ENCODE measurements around the gene PAPPA2.

Gene PAPPA2

GRCh38 chr1:176837708-176838107 lies 374.7 kb downstream of the PAPPA2 start:
- Histone ChIP-seq H3K27me3 (ENCODE audit: control insufficient read depth, insufficient read depth, low read length) (no peaks in the 10 kb centered on the region), H3K4me1 (ENCODE audit: control insufficient read depth, insufficient read depth, low read length) (no peaks in the 10 kb centered on the region), H3K4me3 (ENCODE audit: low read depth, low read length) (no peak overlapping the region)

GRCh38 chr1:176838276-176838995 lies 375.5 kb downstream of the PAPPA2 start:
- Histone ChIP-seq H3K9me3 (ENCODE audit: control insufficient read depth, insufficient read depth, low read length) (no peaks in the 10 kb centered on the region), H3K4me1 (ENCODE audit: control insufficient read depth, insufficient read depth, low read length) (no peaks in the 10 kb centered on the region), H3K36me3 (ENCODE audit: control insufficient read depth, insufficient read depth, low read length) (no peaks in the 10 kb centered on the region), H3K27me3 (ENCODE audit: control insufficient read depth, insufficient read depth, low read length) (no peaks in the 10 kb centered on the region), H3K4me3 (ENCODE audit: low read depth, low read length) (no peak overlapping the region), H3K9ac (ENCODE audit: low read depth, low read length) (no peak overlapping the region)

More at GRCh38 chr1:176837708-176838107, 374.7 kb downstream of the PAPPA2 start:
- Histone ChIP-seq H3K9me3 (ENCODE audit: control insufficient read depth, insufficient read depth, low read length) (no peaks in the 10 kb centered on the region), H3K9ac (ENCODE audit: low read depth, low read length) (no peak overlapping the region), H3K36me3 (ENCODE audit: control insufficient read depth, insufficient read depth, low read length) (no peaks in the 10 kb centered on the region)

- H3K27me3 ChIP-seq (ENCODE audit: control insufficient read depth, insufficient read depth, low read length): no peaks in the 10 kb centered on the region
- H3K9ac ChIP-seq (ENCODE audit: low read depth, low read length): no peak overlapping the region
- H3K4me3 ChIP-seq (ENCODE audit: low read depth, low read length): no peak overlapping the region
- no peaks in the 10 kb centered on the region for H3K36me3 ChIP-seq (ENCODE audit: control insufficient read depth, insufficient read depth, low read length)
- H3K9me3 ChIP-seq (ENCODE audit: control insufficient read depth, insufficient read depth, low read length): no peaks in the 10 kb centered on the region
- H3K4me1 ChIP-seq (ENCODE audit: control insufficient read depth, insufficient read depth, low read length): no peaks in the 10 kb centered on the region
These were observed 376.2 kb downstream of the PAPPA2 start for GRCh38 chr1:176839216-176839615.

GRCh38 chr1:176841238-176841637 lies 378.3 kb downstream of the PAPPA2 start:
- Histone ChIP-seq H3K4me3 (ENCODE audit: low read depth, low read length) (no peak overlapping the region), H3K9me3 (ENCODE audit: control insufficient read depth, insufficient read depth, low read length) (no peaks in the 10 kb centered on the region), H3K27me3 (ENCODE audit: control insufficient read depth, insufficient read depth, low read length) (no peaks in the 10 kb centered on the region), H3K4me1 (ENCODE audit: control insufficient read depth, insufficient read depth, low read length) (no peaks in the 10 kb centered on the region), H3K36me3 (ENCODE audit: control insufficient read depth, insufficient read depth, low read length) (no peaks in the 10 kb centered on the region), H3K9ac (ENCODE audit: low read depth, low read length) (no peak overlapping the region)

GRCh38 chr1:176843352-176844297 lies 380.6 kb downstream of the PAPPA2 start:
- Histone ChIP-seq H3K27me3 (ENCODE audit: control insufficient read depth, insufficient read depth, low read length) (no peaks in the 10 kb centered on the region), H3K36me3 (ENCODE audit: control insufficient read depth, insufficient read depth, low read length) (no peaks in the 10 kb centered on the region), H3K9ac (ENCODE audit: low read depth, low read length) (no peak overlapping the region), H3K9me3 (ENCODE audit: control insufficient read depth, insufficient read depth, low read length) (no peaks in the 10 kb centered on the region), H3K4me3 (ENCODE audit: low read depth, low read length) (no peak overlapping the region), H3K4me1 (ENCODE audit: control insufficient read depth, insufficient read depth, low read length) (no peaks in the 10 kb centered on the region)

- Histone ChIP-seq H3K4me3 (ENCODE audit: low read depth, low read length) (no peak overlapping the region), H3K36me3 (ENCODE audit: control insufficient read depth, insufficient read depth, low read length) (no peaks in the 10 kb centered on the region), H3K9ac (ENCODE audit: low read depth, low read length) (no peak overlapping the region), H3K9me3 (ENCODE audit: control insufficient read depth, insufficient read depth, low read length) (no peaks in the 10 kb centered on the region), H3K27me3 (ENCODE audit: control insufficient read depth, insufficient read depth, low read length) (no peaks in the 10 kb centered on the region), H3K4me1 (ENCODE audit: control insufficient read depth, insufficient read depth, low read length) (no peaks in the 10 kb centered on the region)
These were observed 384.1 kb downstream of the PAPPA2 start for GRCh38 chr1:176847052-176847451.

- Histone ChIP-seq H3K4me3 (ENCODE audit: low read depth, low read length) (no peak overlapping the region), H3K9me3 (ENCODE audit: control insufficient read depth, insufficient read depth, low read length) (no peaks in the 10 kb centered on the region), H3K9ac (ENCODE audit: low read depth, low read length) (no peak overlapping the region), H3K27me3 (ENCODE audit: control insufficient read depth, insufficient read depth, low read length) (no peaks in the 10 kb centered on the region), H3K4me1 (ENCODE audit: control insufficient read depth, insufficient read depth, low read length) (no peaks in the 10 kb centered on the region), H3K36me3 (ENCODE audit: control insufficient read depth, insufficient read depth, low read length) (no peaks in the 10 kb centered on the region)
These were observed 386.3 kb downstream of the PAPPA2 start for GRCh38 chr1:176849281-176849680.

GRCh38 chr1:176850871-176851270 lies 387.9 kb downstream of the PAPPA2 start:
- Histone ChIP-seq H3K27me3 (ENCODE audit: control insufficient read depth, insufficient read depth, low read length) (no peaks in the 10 kb centered on the region), H3K4me1 (ENCODE audit: control insufficient read depth, insufficient read depth, low read length) (no peaks in the 10 kb centered on the region), H3K36me3 (ENCODE audit: control insufficient read depth, insufficient read depth, low read length) (no peaks in the 10 kb centered on the region), H3K4me3 (ENCODE audit: low read depth, low read length) (no peak overlapping the region), H3K9me3 (ENCODE audit: control insufficient read depth, insufficient read depth, low read length) (no peaks in the 10 kb centered on the region), H3K9ac (ENCODE audit: low read depth, low read length) (no peak overlapping the region)

- Histone ChIP-seq H3K9ac (ENCODE audit: low read depth, low read length) (no peak overlapping the region), H3K27me3 (ENCODE audit: control insufficient read depth, insufficient read depth, low read length) (no peaks in the 10 kb centered on the region), H3K36me3 (ENCODE audit: control insufficient read depth, insufficient read depth, low read length) (no peaks in the 10 kb centered on the region), H3K4me1 (ENCODE audit: control insufficient read depth, insufficient read depth, low read length) (no peaks in the 10 kb centered on the region), H3K9me3 (ENCODE audit: control insufficient read depth, insufficient read depth, low read length) (no peaks in the 10 kb centered on the region), H3K4me3 (ENCODE audit: low read depth, low read length) (no peak overlapping the region)
These were observed 389.1 kb downstream of the PAPPA2 start for GRCh38 chr1:176852124-176852523.

GRCh38 chr1:176853503-176853902 lies 390.5 kb downstream of the PAPPA2 start:
- Histone ChIP-seq H3K27me3 (ENCODE audit: control insufficient read depth, insufficient read depth, low read length) (no peaks in the 10 kb centered on the region), H3K4me1 (ENCODE audit: control insufficient read depth, insufficient read depth, low read length) (no peaks in the 10 kb centered on the region), H3K4me3 (ENCODE audit: low read depth, low read length) (no peak overlapping the region), H3K36me3 (ENCODE audit: control insufficient read depth, insufficient read depth, low read length) (no peaks in the 10 kb centered on the region), H3K9ac (ENCODE audit: low read depth, low read length) (no peak overlapping the region), H3K9me3 (ENCODE audit: control insufficient read depth, insufficient read depth, low read length) (no peaks in the 10 kb centered on the region)

- Histone ChIP-seq H3K36me3 (ENCODE audit: control insufficient read depth, insufficient read depth, low read length) (no peaks in the 10 kb centered on the region), H3K9me3 (ENCODE audit: control insufficient read depth, insufficient read depth, low read length) (no peaks in the 10 kb centered on the region), H3K4me1 (ENCODE audit: control insufficient read depth, insufficient read depth, low read length) (no peaks in the 10 kb centered on the region), H3K4me3 (ENCODE audit: low read depth, low read length) (no peak overlapping the region), H3K27me3 (ENCODE audit: control insufficient read depth, insufficient read depth, low read length) (no peaks in the 10 kb centered on the region), H3K9ac (ENCODE audit: low read depth, low read length) (no peak overlapping the region)
These were observed 391.1 kb downstream of the PAPPA2 start for GRCh38 chr1:176854121-176854520.

Data from iPS-15b (cell line).